HG02642 (cell line): ENCODE measurements around the gene CEP112.
"Not testable (repeated sequence)": the region's sequence is repeated elsewhere in the genome, so short reads cannot be mapped to it uniquely, and the experiment has no call there.

Experiments used
- ATAC-seq: cut with Tn5 transposase; IDR thresholded peaks from one replicate; pipeline ENCODE4 v1.9.1; 2021; ENCODE audit warnings: mild to moderate bottlenecking; ENCODE audit not compliant: unreplicated experiment, poor library complexity

Gene CEP112

DNA sequence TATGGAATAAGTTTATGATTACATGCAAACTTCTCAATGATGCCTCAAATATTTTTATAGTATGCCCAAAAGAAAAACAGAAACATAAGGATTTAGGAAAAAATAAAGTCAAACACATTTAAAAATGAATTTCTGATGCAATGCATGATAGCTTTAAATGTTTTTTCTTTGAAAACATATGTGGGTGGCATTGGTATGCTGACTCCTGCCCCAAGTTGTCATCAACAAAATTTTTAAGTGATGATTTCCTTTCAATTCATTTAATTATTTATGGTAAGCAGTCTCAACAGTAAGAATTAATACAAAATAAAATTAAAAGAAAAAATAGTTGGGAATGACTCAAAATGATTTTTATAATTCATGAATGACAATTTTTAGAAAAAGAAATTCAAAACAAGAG lies 104.9 kb downstream of the CEP112 start:
- no peak for ATAC-seq

DNA sequence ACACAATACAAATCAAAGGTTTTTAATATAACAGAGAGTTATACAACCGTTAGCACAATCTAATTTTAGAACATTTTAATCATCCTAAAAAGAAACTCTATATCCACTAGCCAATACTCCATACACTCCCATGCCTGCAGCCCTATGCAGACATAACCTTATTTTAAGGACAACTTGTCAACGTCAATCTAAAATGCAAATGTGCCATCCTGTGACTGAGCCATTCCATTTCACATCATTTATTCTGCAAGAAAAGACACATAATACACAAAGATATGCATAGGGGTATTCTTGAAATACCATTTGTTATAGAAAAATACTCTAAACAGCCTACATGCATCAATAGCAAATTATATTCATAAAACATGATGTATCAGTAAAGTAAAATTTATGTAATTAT lies 106.7 kb downstream of the CEP112 start:
- ATAC-seq = no peak

DNA sequence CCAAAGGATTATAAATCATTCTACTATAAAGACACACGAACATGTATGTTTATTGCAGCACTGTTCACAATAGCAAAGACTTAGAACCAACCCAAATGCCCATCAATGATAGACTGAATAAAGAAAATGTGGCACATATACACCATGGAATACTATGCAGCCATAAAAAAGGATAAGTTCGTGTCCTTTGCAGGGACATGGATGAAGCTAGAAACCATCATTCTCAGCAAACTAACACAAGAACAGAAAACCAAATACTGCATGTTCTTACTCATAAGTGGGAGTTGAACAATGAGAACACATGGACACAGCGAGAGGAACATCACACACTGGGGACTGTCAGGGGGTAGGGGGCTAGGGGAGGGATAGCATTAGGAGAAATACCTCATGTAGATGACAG lies 111.3 kb downstream of the CEP112 start:
- not testable (repeated sequence) for ATAC-seq

DNA sequence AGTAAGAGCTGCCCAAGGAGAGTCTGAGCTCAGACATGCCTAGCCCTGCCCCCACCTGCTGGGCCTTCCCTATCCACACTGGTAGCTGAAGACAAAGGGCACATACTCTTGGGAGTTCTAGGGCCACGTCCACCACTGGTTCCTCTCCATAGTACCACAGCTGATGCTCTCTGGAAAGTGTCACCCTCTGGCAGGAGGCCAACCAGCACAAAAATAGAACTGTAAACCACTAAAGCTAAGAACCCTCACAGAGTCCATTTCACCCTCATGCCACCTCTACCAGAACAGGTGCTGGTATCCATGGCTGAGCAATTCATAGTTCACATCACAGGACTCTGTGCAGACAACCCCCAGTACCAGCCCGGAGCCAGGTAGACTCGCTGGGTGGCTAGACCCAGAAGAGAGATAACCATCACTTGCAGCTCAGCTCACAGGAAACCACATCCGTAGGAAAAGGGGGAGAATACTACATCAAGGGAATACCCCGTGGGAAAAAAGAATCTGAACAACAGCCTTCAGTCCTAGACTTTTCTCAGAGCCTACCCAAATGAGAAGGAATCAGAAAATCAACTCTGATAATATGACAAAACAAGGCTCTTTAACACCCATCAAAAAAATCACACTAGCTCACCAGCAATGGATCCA lies 115.3 kb downstream of the CEP112 start:
- no peak for ATAC-seq

GRCh38 chr17:66073384-66073783 lies 118.5 kb downstream of the CEP112 start:
- ATAC-seq = no peak

DNA sequence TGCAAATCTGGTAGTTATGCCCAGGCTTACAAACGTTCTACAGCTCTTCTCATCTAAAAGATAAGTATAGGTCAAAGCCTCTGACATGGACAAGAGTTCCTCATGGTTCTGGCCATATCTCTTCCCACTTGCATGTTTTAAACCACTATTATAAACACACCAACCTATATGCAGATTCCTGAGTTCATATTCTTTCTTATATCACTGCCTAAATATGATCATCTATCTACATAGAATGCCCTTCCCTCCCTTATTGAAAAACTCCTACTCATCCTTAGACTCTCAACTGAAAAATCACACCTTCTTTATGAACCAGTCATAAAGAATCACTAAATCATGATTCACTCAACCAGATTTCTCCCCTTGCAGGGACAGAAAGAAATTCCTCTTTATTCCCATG lies 128.2 kb downstream of the CEP112 start:
- ATAC-seq = no peak

- ATAC-seq = no peak
These were observed 135.8 kb downstream of the CEP112 start for GRCh38 chr17:66056148-66056547.

- ATAC-seq = no peak
These were observed 137.7 kb downstream of the CEP112 start for GRCh38 chr17:66054242-66054641.

- no peak for ATAC-seq
These were observed 147.8 kb downstream of the CEP112 start for GRCh38 chr17:66044083-66044482.

DNA sequence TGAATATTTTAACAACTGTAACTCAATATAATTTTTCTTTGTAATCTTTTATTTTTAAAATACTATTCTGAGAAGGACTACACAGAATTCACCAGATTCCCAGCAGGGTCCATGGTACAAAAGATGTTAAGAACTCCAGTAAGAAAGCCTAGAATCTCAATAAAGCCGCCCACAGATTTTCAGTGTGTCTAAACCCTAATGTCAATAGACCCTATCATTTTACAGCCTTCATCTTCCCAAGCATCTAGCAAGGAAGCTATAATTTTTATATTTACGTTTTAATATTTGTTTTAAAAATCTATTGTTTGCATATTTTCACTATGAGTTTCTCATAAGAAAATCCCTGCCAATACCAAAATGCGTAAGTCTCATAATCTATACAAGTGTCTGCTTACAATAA lies 148.5 kb downstream of the CEP112 start:
- no peak for ATAC-seq

DNA sequence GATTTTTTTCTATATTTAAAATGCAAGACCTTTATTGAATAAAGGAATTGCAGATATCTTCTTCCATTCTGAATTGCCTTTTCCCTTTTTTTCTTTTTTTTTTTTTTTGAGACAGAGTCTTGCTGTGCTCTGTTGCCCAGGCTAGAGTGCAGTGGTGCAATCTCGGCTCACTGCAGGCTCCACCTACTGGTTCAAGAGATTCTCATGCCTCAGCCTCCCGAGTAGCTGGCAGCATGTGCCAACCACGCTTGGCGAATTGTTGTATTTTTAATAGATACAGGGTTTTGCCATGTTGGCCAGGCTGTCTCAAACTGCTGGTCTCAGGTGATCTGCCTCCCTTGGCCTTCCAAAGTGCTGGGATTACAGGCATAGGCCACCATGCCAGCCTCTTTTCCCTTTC lies 151.5 kb downstream of the CEP112 start:
- ATAC-seq = no peak

DNA sequence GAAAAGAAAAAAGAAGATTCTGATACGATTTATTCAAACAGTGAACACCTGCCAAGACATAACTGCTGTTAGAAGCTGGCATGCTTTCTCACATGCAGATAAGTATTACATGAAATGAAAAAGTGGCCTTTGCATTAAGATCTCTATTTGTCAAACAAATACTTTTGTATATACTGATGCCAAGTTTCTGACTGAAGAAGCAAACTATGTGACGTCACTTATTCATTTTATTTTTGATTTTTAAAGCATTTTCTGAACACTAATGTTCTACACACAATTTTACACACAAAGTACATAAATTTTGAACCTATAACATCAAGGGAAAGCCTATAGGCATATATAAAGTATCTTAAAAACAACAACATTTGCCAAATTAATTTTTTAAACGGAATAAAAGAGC lies 153.8 kb downstream of the CEP112 start:
- no peak for ATAC-seq

- ATAC-seq = no peak
These were observed 154.7 kb downstream of the CEP112 start for GRCh38 chr17:66037221-66037620.

DNA sequence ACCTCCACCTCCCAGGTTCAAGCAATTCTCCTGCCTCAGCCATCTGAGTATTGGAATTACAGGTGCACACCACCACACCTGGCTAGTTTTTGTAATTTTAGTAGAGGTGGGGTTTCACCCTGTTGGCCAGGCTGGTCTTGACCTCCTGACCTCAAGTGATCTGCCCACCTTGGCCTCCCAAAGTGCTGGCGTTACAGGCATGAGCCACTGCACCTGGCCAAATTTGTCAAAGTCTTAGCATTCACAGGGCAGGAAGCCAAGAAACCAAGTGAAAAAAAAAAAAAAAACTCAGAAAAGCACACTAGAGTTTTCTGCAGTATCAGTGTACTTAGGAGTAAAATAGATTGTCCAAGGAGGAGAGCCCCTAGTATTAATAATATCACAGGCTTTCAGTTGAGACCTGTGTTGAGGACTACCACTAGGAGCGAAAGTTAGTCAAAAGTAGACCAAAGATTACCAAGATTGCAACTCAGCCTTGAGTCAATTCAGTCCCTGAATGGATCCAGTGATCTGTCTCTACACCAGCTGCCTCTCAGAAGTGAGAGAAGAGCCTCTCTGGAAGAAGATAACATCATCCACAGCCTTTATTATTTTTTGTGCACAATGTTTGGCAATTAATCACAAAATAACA lies 159.7 kb downstream of the CEP112 start:
- no peak for ATAC-seq

DNA sequence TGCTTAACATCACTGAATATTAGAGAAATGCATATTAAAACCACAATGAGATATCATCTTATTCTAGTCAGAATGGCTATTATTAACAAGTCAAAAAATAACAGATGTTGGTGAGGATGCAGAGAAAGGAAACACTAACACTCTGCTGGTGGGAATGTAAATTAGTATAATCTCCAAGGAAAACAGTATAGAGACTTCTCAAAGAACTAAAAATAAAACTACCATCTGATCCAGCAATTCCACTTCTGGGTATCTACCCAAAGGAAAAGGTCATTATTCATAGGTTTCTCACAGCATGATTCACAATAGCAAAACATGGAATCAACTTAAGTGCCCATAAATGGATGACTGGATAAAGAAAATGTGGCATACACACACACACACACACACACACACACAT lies 166.4 kb downstream of the CEP112 start:
- ATAC-seq = no peak

GRCh38 chr17:66021757-66022156 lies 170.2 kb downstream of the CEP112 start:
- ATAC-seq = no peak

- ATAC-seq = no peak
These were observed 173.1 kb downstream of the CEP112 start for GRCh38 chr17:66018786-66019185.

DNA sequence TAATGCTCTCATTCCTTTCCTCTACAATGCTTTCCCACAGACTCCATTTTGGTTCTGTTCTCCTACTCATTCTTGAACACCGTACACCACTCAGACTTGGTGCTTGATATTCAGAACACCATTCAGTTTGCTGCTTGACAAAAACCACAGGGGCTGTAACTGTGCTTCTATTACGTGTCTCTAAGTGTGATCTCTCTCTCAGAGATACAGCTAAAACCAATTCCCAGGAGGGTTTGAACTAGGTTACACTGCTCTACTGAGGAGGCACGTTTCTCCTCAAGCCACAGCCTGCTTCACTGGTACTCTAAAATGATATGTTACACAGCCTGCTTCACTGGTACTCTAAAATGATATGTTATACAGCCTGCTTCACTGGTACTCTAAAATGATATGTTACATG lies 175.7 kb downstream of the CEP112 start:
- ATAC-seq = no peak

DNA sequence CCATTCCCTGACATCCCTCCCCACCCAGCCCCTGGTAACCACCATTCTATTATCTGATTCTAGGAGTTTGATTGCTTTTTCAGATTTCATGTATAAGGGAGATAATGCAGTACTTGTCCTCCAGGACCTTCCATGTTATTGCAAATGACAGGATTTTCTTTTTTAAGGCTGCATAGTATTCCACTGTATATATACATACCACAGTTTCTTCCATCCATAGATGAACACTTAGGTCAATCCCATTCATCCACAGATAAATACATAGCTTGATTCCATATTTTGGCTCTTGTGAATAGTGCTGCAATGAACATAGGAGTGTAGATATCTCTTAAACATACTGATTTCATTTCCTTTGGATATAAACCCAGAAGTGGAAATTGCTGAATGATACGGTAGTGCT lies 183.3 kb downstream of the CEP112 start:
- no peak for ATAC-seq

DNA sequence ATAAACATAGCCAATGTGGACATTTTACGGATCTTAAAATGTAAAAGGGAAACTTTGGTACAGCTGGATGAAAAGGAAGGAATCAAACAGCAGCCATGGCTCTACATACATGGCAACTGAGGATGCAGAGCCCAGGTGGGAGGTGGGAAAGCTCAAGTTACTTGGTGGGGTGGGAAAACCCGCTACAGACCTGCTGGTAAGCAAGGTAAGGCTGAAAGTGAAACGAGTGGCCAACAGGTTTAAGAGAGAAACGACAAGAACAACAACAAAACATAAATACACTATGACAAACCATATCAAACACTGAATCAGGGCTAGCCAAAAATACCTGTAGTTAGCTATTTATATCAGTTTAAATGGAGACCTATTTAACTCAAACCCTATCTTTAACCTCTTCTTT lies 185.3 kb downstream of the CEP112 start:
- no peak for ATAC-seq

DNA sequence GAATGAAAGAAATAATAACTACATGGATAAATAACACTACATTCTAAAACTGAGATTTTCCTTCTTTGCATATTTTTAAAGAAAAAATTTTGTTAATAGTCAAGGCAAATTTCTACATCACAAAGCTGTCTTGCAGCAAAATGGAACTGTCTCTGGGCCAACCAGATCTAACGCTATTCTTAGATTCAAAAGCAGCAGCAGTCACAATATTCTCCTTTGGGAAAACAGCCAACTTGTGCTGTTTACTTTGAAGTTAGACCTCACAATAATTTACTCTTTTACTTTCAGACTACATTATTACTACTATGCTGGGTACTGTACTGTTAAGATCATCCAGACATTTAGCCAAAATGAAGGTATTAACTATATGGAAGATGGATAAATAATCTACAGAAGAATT lies 189.1 kb downstream of the CEP112 start:
- ATAC-seq = no peak

DNA sequence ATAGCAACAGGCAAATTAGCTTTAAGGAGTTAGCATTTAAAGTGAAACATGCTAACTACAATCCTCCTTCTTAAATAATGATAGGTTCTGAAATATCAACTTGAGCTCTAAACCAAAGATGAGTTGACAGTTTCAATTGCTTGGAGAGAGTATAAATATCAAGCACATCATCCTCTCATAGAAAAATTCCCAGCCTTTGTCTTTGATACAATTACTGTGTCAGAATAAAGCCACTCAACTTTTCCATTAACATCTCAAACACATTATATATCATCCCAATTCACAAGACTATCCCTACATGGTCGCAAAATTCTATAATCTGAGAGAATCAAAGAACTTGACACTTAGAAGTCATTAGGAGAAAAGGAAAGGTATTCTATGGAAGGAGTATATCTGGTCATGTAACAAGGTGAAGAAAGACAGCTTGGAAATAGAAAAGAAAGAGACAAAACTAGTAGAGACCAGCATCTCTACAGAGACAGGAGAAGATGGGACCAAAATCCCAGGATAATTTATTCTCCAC lies 189.8 kb downstream of the CEP112 start:
- ATAC-seq = no peak
